Hepatocyte (in vitro differentiated cells): ENCODE results near the gene WFDC12.

Experiments
- EZH2 ChIP-seq: fragments of 200-600 bp; sonication (generic); IDR thresholded peaks from 2 replicates; pipeline ENCODE4 v1.6.1; 2016; ENCODE audit warnings: antibody characterized with exemption, mild to moderate bottlenecking, borderline replicate concordance
- TF ChIP-seq, protein P1 (sequence below): fragments of 200-600 bp; sonication (generic); IDR thresholded peaks from 2 replicates; pipeline ENCODE4 v1.5.1; 2016; ENCODE audit warnings: antibody characterized with exemption, mild to moderate bottlenecking; ENCODE audit not compliant: poor library complexity

DNA sequence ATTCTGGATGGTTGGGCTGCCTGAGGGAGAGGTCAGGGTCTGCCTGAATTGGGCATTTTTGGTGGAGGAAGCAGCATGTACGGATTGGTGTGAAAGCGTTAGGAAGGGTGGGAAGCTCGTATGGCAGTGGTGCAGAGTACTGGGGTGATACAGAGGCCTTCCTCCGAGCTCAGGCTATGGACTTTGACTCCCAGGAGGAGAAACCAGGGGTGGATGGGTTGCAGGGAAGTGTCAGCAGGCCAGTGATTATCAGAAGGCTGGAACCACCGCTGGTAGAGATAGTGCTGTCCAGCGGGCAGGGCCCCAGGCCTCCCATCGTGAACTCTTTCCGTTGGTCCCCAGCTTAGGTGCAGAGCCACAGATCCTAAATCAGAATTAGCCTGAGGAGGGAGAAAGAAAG lies 14.6 kb downstream of the WFDC12 start:
- TF ChIP-seq, protein P1, sequence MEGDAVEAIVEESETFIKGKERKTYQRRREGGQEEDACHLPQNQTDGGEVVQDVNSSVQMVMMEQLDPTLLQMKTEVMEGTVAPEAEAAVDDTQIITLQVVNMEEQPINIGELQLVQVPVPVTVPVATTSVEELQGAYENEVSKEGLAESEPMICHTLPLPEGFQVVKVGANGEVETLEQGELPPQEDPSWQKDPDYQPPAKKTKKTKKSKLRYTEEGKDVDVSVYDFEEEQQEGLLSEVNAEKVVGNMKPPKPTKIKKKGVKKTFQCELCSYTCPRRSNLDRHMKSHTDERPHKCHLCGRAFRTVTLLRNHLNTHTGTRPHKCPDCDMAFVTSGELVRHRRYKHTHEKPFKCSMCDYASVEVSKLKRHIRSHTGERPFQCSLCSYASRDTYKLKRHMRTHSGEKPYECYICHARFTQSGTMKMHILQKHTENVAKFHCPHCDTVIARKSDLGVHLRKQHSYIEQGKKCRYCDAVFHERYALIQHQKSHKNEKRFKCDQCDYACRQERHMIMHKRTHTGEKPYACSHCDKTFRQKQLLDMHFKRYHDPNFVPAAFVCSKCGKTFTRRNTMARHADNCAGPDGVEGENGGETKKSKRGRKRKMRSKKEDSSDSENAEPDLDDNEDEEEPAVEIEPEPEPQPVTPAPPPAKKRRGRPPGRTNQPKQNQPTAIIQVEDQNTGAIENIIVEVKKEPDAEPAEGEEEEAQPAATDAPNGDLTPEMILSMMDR, result no peak
- no peak for TF ChIP-seq EZH2
